AG04450 (cell line): ENCODE data around the gene RIMBP2. TPM values are rescaled to one million over a fixed set of nuclear protein-coding genes. Genes with fewer than 3 reads are reported as not detected.

ENCODE experiments used
- CTCF ChIA-PET: fragments of 300-600, 350-600 bp; formaldehyde crosslinking; extraction: SDS; loops from one replicate; lab custom pipeline; 2022; ENCODE audit warnings: antibody characterized with exemption, inconsistent platforms; lab: Charles Lee
- POLR2A ChIA-PET: fragments of 350-600 bp; formaldehyde crosslinking; extraction: SDS; loops from one replicate; lab custom pipeline; 2021; ENCODE audit warnings: antibody characterized with exemption, inconsistent platforms; lab: Yijun Ruan, JAX
- DNase-seq: peaks from one replicate; pipeline ENCODE4 v3.0.0-alpha.2; 2011; ENCODE audit warnings: low read depth, low spot score
- H3K27ac ChIP-seq: one replicate; pipeline ENCODE4 v1.5.1; 2012; ENCODE audit warnings: low read depth, low read length, control low read depth
- H3K27me3 ChIP-seq: one replicate; pipeline ENCODE4 v1.6.0; 2012; ENCODE audit warnings: low read length; ENCODE audit not compliant: control insufficient read depth, insufficient read depth
- H3K4me3 ChIP-seq: 2 replicates; pipeline ENCODE4 v1.5.1; 2011; ENCODE audit warnings: mild to moderate bottlenecking, low read depth, low read length, control low read depth
- H3K9me3 ChIP-seq: 2 replicates; pipeline ENCODE4 v1.5.1; 2012; ENCODE audit warnings: low read length; ENCODE audit not compliant: control insufficient read depth, insufficient read depth
- CTCF ChIP-seq: IDR thresholded peaks from 2 replicates; pipeline ENCODE4 v1.5.1; 2011; ENCODE audit warnings: low read depth, low read length, control low read depth, inconsistent platforms
- polyA plus RNA-seq: library from polyadenylated mRNA; depleted of rRNA; stranded (reverse); fragments of >200 nt; gene quantifications from 2 replicates; pipeline ENCODE4 v1.2.3, GENCODE V29; 2011

RIMBP2 gene
- polyA plus RNA-seq, 1 experiment = not detected

GRCh38 chr12:130483616-130484180 is 232.4 kb downstream of the RIMBP2 start:
- no peak overlapping the region for H3K27ac ChIP-seq
- no peak for DNase-seq
- no peak overlapping the region for H3K4me3 ChIP-seq
- CTCF ChIA-PET = no interaction called here
- TF ChIP-seq CTCF = no peak
- H3K9me3 ChIP-seq = peaks cover 84% of the 10 kb centered on the region
- POLR2A ChIA-PET = no interaction called here
- no peaks in the 10 kb centered on the region for H3K27me3 ChIP-seq

- H3K27me3 ChIP-seq = no peaks in the 10 kb centered on the region
- peaks cover 89% of the 10 kb centered on the region for H3K9me3 ChIP-seq
- no peak for TF ChIP-seq CTCF
- no peak overlapping the region for H3K27ac ChIP-seq
- H3K4me3 ChIP-seq = no peak overlapping the region
- ChIA-PET POLR2A (no interaction called here), CTCF (no interaction called here)
- DNase-seq = no peak
These were observed 233.7 kb downstream of the RIMBP2 start for GRCh38 chr12:130482448-130482847.

- no peak for DNase-seq
- Histone ChIP-seq H3K9me3 (peaks cover 89% of the 10 kb centered on the region), H3K27me3 (no peaks in the 10 kb centered on the region), H3K4me3 (no peak overlapping the region), H3K27ac (no peak overlapping the region)
- POLR2A ChIA-PET = no interaction called here
- CTCF ChIA-PET = no interaction called here
- TF ChIP-seq CTCF = no peak
These were observed 234.7 kb downstream of the RIMBP2 start for GRCh38 chr12:130481392-130481879.

- ChIA-PET CTCF (no interaction called here), POLR2A (no interaction called here)
- Histone ChIP-seq H3K27me3 (no peaks in the 10 kb centered on the region), H3K4me3 (no peak overlapping the region), H3K27ac (no peak overlapping the region), H3K9me3 (peaks cover 89% of the 10 kb centered on the region)
- DNase-seq = no peak
- TF ChIP-seq CTCF = no peak
These were observed 235.2 kb downstream of the RIMBP2 start for GRCh38 chr12:130480887-130481286.

- TF ChIP-seq CTCF = no peak
- CTCF ChIA-PET = no interaction called here
These were observed 235.9 kb downstream of the RIMBP2 start for GRCh38 chr12:130480231-130480630.

More at GRCh38 chr12:130480231-130480630, 235.9 kb downstream of the RIMBP2 start:
- Histone ChIP-seq H3K4me3 (no peak overlapping the region), H3K27me3 (no peaks in the 10 kb centered on the region), H3K9me3 (peaks cover 89% of the 10 kb centered on the region), H3K27ac (no peak overlapping the region)
- POLR2A ChIA-PET = no interaction called here
- no peak for DNase-seq
